HG03558 (cell line): ENCODE results near the gene CLCN1.
"Not testable (repeated sequence)": the region's sequence is repeated elsewhere in the genome, so short reads cannot be mapped to it uniquely, and the experiment has no call there.

Source experiments
- ATAC-seq: cut with Tn5 transposase; IDR thresholded peaks from one replicate; pipeline ENCODE4 v1.9.1; 2021; ENCODE audit warnings: moderate number of reproducible peaks; ENCODE audit not compliant: unreplicated experiment; ENCODE audit errors: extremely low read depth

The CLCN1 gene

GRCh38 chr7:143382791-143383641 lies 67.1 kb downstream of the CLCN1 start:
- ATAC-seq, result no peak

DNA sequence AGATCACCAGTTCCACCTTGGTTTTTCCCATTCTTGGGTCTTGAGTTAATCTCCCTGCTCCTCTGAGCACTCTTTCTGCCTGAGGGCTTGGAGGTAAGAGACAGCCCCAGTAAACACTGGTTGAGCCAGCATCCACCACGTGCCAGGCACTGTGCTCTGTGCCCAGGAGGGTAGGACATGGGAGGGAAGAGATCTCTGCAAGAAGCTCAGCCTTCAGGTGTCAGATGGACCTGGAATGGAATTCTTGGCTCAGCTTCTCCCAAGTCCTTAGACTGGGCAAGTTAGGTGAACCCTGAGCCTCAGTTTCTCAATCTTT lies 67.7 kb downstream of the CLCN1 start:
- ATAC-seq, result no peak

DNA sequence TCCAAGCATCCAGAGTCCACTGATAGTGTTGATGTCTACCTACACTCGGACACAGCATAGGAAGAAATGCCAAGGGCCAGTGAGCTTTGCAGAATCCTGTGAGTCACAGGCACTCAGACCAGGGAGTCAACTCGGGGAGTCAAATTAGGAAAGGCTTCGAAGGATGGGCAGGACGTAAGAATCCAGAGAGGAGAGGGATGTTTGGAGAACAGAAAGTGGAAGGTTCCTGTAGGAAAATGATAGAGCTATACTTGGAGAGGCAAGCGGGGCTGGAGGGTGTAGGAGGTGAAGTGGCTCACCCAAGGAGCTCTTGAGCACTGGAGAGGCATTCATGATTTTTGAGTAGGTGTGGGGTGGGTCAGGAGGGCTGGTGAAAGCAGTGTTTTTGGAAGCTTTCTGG lies 68.2 kb downstream of the CLCN1 start:
- no peak for ATAC-seq

- ATAC-seq, result no peak
Measured at GRCh38 chr7:143384661-143385631, 69.0 kb downstream of the CLCN1 start.

GRCh38 chr7:143385891-143386781 lies 70.2 kb downstream of the CLCN1 start:
- ATAC-seq, result no peak

DNA sequence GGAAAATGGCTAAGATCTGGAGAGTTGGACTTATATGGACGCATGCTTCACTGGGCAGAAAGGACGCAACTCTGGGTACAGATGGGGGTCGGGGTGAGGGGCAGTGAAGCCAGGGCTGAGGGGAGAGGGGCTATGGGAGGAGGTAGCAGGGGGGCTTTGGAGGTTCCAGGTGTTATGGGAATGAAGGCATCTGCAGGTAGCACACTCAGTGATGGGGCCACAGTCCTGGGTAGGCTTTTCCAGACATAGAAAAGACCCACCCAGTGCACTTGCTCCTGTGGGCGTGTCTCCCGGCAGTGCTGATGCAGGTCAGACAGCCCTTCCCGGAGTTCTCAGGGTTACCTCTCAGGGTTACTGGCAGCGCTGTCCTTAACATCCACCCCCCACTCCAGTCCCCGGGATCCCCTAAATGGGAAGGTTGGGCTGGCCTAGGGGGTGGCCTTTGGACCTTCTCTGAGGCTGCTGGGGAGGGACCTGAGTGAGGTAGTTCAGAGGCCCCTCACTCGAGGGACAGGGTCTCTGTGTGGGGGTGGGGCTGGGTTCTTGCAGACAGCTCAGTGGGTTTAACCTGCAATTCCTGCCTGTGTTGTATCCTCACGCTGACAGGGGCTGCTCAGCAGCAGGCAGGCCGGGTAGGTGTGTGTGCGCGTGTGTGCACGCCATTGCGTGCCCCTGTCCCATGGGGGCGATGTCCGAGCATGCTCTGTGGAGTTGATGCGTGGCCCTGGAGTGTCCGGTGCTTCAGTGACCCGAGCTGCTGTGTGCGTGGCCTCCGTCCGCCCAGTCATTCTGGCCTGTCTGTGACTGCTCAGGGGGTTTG lies 71.5 kb downstream of the CLCN1 start:
- ATAC-seq, result no peak

- no peak for ATAC-seq
Measured at GRCh38 chr7:143388051-143388450, 72.1 kb downstream of the CLCN1 start.

DNA sequence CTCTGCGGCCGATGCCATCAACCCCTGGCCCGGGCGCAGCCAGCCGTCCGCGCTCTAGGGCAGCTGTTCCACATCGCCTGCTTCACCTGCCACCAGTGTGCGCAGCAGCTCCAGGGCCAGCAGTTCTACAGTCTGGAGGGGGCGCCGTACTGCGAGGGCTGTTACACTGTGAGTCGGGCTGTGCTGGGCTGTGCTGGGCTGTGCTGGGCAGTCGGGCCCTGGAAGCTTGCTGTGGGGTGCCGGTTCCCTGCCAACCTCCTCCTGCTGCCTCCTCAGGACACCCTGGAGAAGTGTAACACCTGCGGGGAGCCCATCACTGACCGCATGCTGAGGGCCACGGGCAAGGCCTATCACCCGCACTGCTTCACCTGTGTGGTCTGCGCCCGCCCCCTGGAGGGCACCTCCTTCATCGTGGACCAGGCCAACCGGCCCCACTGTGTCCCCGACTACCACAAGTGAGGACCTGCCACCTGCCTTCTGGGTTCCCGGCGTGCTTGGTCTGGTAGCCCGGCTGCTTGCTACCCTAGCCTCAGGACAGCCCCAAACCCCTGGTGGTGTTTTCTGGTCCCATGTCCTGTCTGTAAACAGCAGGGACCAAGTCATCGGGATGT lies 72.7 kb downstream of the CLCN1 start:
- ATAC-seq, result no peak

DNA sequence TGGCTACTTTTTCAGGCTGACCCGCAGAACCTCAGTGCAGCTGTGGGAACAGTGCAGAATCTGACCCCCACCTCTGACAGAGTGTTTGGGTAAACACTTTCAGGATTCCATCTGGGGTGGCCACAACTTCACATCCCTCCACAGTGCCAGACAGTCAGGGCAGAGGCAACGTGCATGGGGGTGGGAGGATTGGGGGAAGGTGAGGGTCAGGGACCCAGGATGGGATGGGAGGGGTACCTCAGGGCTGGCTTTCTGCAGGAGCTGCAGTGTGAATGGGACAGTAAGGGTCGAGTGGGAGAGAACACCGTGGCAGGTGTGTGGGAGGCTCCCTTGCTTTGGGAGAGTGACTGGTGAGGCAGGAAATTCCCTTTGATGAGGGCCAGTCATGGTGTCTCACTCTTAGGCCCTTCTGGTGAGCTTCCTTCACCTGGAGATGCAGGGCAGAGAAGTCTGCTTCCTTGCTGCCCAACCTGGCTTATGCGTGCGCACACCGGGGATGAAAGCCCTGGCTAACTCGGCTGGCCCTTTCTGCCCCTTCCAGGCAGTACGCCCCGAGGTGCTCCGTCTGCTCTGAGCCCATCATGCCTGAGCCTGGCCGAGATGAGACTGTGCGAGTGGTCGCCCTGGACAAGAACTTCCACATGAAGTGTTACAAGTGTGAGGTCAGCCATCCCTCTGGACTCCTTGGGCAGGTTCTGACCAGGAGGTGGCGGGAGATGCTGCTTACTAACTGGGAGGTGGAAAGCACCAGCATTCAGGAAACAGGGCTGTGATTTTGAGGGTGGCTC lies 73.6 kb downstream of the CLCN1 start:
- no peak for ATAC-seq

GRCh38 chr7:143390104-143390772 lies 74.3 kb downstream of the CLCN1 start:
- no peak for ATAC-seq

DNA sequence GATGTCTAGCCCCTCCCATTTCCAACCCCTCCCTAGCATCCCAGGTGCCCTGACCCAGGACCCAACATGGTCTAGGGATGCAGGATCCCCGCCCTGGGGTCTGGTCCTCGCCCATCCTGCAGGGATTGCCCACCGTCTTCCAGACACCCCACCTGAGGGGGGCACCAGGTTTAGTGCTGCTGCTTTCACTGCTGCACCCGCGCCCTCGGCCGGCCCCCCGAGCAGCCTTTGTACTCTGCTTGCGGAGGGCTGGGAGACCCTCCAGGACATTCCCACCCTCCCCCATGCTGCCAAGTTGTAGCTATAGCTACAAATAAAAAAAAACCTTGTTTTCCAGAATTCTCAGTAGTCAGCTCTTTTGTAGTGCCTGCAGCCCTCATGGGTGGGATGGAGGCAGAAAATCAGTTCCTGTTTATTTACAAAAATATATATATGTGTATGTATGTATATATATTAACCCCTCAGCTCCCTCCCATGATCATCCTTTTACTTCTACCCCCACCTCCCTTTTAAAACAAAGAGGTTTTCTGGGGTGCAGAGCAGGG lies 74.9 kb downstream of the CLCN1 start:
- ATAC-seq, result no peak

DNA sequence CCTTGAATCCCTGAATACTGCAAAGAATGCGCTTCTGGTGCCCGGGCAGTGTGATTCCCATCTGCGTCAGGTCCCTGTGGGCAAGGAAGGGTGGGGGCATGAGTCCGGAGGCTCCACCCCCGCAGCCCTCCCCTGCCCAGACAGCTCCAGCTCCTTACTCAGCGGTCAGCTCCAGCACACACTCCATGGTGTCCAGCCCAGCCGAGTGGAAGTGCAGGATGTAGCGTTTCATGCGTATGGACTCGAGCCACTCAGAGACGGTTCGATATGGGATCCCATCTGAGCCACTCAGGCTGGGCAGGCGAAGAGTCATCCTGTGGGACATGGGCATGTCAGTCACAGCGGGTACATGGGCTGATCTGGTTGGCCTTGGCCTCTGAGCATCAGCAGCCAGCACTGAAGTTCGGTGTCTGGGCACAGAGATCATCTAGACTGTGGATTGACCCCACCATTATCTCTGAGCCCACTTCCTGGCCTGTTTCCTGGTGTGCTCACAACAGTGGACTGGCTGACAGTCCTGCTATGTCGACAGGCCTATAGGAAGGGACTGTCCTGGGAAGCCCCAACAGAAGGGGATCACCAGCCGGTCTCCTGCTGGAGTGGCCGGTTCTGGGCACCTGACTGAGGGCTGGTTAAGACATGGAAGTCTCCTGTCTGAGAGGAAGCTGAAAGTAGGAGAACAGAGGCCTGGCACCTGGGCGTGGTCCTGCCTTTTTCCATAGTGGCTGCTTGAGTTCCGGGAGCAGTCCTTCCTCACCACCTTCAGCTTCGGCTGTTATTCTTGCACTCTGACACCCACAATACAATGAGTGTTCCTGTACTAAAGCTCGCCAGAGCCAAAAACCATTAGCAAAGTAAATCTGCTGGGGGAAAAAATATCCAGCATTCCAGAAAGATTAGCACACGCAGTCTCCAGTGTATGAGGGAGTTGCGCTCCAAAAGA lies 75.8 kb downstream of the CLCN1 start:
- ATAC-seq, result no peak

DNA sequence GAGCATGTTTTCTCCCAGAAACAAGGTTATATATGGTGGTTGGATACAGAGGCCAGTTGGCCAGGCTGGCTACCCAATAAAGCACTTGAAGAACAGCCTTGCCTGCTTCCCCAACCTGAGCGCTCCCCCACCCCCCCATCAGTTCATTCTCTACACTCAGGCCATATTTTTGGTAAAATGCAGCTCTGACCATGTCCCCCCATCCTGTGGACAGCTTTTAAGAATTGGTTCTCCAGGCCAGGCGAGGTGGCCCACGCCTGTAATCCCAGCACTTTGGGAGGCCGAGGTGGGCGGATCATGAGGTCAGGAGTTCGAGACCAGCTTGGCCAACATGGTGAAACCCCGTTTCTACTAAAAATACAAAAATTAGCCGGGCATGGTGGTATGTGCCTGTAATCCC lies 76.5 kb downstream of the CLCN1 start:
- ATAC-seq, result not testable (repeated sequence)

GRCh38 chr7:143392875-143393266 lies 77.0 kb downstream of the CLCN1 start:
- no peak for ATAC-seq

DNA sequence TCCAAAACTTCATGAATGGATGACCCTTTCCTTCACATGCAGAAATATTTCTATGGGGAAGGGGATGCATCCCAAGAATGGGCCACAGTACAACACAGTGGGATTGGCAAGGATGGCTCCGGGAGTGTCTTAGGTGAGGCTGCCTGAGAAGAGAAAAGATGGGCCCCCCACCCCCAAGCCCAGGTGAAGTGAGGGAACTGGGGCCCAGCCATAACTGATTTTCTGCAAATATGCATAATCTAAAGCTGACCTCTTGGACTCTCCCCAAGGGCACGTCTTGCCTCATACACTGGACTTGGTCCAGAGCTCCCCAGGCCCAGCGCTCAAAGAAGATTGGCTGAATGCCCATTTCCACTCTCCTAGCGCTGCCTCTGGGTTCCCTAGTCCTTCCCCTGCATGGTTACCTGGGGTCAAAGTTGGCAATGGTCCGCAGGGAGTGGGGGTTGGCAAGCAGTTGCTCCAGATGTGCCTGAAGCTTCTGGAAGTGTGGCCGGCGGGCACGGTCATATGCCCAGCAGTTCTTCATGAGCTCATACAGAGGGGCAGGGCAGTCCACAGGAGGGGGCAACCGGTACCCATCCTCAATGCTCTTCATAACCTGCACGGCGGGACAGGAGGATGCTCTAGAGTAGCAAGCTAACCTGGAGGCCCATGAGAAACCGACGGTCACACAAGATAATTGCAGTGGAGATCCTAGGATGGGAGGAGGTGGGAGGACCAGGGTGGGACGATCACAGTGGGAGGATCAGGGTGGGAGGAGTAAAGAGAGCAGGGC lies 77.5 kb downstream of the CLCN1 start:
- ATAC-seq, result no peak

GRCh38 chr7:143394068-143394467 lies 78.2 kb downstream of the CLCN1 start:
- no peak for ATAC-seq
